ENCODE measurements around the gene CNGA2.
"Not testable (repeated sequence)": the region's sequence is repeated elsewhere in the genome, so short reads cannot be mapped to it uniquely, and the experiment has no call there.

Gene CNGA2

DNA sequence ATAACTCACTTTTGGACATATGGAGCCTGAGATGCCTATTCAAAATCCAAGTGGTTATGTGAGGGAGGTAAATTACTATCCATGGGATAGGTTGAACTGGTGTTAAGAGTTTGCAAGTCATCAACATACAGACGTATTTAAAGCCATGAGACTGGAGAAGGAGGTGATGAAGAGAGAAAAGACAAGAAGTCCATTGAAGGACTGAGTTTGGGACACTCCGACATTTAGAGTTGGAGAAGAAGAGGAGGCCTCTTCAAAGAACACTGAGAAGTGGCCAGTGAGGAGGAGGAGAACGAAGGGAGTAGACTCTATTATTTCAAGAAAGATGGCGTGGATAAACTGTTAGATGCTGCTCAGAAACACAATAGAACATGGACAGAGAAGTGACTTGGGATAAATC lies at the start of gene CNGA2:
CNGA2 (plus strand) TSS at position 301 of the 400 bp plus-strand sequence. CDS start 3,738 bp downstream, outside the sequence.
- no peak for DNase-seq

GRCh38 chrX:151687635-151688034 lies 46.9 kb upstream of the CNGA2 start:
- no peak for DNase-seq

GRCh38 chrX:151688695-151689094 lies 45.9 kb upstream of the CNGA2 start:
- DNase-seq, result no peak

DNA sequence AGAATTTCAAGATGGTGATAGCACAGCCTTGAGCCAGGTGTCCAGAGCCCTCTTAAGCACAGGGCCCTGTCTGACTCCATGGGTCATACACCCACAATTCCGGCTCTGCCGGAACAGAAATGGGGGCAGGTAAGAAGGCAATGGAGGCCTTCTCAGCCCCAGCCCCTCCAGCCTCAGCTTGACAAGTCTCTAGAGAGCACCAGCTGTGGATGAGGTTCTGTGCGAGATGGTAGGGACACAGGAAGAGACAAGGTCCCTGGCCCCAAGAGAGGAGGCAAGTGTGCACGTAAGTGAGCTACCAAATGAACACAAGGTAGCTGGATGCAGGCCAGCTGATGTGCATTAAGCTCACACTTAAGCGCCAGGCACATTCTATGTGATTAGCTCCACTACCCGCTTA lies 41.7 kb upstream of the CNGA2 start:
- no peak for DNase-seq

- no peak for DNase-seq
Measured at GRCh38 chrX:151694121-151694520, 40.4 kb upstream of the CNGA2 start.

DNA sequence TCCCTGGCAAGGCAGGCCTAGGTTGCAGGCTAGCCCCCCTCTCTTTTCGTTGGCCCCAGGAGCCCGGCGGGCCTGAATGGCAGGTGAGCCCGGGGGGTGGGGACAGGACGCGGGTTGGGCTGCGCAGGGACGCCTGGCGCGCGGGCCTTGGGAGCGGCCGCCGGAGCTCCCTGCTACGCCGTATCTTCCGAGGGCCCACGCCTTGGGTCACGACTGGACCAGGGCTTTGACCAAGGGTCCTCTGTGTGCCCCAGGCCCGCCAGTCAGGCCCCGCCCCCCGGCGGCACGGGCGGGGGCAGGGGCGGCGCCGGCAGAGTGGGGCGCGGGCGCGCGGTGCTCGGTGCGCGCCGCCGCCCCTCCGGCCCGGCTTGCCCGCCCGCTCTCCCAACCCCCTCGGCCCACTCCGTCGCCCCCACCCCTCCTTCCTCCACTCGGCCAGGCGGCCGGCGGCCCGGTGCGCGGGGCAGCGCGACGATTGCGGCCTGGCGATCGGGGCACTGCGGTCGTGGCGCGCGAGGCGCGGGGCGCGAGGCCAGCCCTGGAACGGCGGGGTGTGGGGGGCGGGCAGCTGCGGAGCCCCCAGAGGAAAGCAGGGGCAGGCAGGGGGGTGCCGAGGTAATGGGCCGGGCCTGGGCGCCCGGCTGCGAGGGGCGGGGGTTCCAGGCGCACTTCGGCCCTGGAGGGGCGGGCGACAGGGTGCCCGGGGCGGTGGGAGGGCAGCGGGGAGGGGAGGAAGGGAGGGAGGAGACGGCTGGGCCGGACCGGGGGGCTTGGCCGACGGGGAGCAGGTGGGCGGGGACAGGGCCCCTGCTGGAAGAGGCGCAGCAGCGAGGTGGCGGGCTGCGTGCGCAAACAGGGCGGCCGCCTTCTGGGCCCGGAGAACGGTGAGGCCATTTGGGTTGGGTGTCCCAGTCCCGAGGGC lies 39.6 kb upstream of the CNGA2 start, which contains the start of gene PRRG3:
PRRG3 (plus strand) TSS at position 798 of the 922 bp plus-strand sequence. CDS start 3,357 bp downstream, outside the sequence.
- no peak for DNase-seq

GRCh38 chrX:151695583-151696340 lies 38.8 kb upstream of the CNGA2 start:
- no peak for DNase-seq

GRCh38 chrX:151697082-151697481 lies 37.5 kb upstream of the CNGA2 start:
- not testable (repeated sequence) for DNase-seq

DNA sequence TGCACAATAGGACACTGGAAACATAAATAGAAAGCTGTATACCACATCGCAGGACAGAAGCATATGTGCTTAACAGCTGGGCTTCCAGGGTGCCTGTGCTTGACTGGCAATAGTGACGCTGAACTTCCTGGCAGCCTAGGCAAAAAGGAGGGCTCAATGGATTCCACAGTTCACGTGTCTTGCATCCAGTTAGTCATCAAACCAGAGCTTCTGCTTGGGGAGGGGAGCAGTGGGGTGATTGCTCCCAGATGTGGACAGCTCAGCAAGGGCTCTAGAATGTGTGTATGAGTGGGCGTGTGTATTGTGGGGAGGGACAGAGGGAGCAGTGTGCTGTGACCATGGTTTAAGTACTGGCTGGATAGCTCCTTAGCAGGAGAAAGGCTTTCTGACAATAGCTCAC lies 37.0 kb upstream of the CNGA2 start:
- no peak for DNase-seq

DNA sequence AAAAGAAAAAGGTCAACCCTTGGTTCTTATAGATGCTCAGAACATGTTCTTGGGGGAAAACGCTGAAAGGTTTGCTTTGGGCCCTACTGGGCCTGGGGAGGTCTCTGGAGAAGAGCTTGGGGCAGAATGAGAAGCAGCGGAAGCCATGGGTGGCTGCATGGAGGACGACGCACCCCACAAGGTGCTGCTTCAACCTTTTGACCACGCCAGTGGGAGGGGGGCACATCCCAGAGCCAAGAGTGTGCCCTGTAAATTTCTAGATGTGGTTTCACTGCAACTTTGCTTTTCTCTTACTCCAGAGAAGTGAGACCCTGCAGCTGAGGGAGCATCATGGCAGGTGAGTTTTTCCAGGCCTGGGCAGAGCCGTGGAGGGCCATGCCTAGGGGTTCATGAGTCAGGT lies 36.1 kb upstream of the CNGA2 start:
- no peak for DNase-seq

DNA sequence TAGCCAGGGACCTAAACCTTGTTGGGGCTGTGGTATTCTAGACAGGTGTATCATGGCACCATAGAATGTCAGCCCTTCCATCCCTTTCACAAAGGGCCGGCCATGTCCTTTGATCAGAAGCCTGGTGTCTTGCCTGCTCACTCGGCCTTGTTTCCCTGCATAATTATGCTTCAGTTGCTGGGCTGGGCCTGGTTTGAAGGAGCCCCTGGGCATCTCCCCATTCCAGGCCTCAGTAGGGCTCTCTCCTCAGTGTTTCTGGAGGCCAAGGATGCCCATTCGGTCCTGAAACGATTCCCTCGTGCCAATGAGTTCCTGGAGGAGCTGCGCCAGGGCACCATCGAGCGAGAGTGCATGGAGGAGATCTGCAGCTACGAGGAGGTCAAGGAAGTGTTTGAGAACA lies 34.8 kb upstream of the CNGA2 start:
- no peak for DNase-seq

DNA sequence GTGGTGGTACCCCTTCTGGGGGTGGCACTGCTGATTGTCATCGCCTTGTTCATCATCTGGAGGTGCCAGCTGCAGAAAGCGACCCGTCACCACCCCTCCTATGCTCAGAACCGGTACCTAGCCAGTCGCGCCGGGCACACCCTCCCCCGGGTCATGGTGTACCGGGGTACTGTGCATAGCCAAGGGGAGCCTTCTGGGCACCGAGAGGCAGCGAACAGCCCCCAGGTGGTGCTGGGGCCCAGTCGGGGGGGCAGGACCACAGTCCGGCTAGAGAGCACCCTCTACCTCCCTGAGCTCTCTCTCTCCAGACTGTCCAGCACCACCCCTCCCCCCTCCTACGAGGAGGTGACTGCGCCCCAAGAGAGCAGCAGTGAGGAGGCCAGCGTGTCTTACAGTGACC lies 34.0 kb upstream of the CNGA2 start:
- DNase-seq, result no peak

GRCh38 chrX:151701071-151701470 lies 33.5 kb upstream of the CNGA2 start:
- DNase-seq, result no peak

DNA sequence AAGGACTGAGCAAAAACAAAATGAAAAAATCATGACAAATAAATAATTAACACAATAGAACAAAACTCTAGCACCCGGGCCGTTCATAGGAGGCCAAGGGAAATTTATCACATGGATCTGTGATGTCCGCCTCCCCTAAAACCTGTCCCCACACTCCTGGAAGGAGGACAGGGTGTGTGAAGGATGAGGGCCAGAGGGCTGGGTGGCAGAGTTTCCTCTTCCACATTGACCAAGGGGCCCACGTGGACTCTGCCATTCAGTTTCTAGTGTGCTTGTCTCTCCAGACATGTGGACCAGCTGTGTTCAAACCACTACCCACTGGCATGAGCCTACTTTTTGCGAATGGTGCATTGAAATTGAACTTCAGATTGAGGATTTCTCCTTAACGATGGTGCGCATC lies 33.0 kb upstream of the CNGA2 start:
- DNase-seq, result no peak

DNA sequence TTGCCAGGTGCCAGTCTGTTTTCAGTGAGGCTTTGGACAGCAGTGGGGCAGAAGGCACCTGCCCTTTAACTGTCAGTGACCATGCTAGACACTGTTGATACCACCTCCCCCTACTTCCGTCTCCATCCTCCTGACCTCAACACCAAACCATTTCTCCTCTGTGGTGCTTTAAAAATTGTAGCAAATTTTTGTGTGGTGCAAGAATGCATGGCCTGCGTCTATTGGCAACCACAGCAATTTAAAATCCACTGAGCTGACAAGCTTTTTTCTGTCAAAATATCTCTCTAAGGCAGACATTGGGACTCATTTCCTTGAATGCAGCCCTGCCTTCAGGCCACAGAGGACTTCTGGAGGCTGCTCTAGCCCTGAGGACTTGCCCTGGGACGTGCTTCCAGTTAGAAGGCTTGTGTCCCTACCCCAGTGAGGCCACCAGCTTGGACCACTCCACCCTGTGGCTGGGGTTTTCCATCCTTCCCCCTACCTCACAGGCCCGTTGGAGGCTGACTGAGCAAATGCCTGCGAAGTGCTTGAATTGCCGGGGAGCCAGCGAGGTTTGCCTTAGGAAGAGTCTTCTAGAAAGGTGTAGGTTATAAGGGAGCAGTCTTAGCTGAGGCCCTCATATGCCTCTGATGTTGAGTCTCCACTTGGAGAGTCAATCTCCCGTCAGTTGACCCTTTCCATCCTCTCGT lies 32.4 kb upstream of the CNGA2 start:
- DNase-seq, result no peak

- DNase-seq, result no peak
Measured at GRCh38 chrX:151702741-151703340, 31.7 kb upstream of the CNGA2 start.

- DNase-seq, result no peak
Measured at GRCh38 chrX:151703487-151703886, 31.1 kb upstream of the CNGA2 start.

DNA sequence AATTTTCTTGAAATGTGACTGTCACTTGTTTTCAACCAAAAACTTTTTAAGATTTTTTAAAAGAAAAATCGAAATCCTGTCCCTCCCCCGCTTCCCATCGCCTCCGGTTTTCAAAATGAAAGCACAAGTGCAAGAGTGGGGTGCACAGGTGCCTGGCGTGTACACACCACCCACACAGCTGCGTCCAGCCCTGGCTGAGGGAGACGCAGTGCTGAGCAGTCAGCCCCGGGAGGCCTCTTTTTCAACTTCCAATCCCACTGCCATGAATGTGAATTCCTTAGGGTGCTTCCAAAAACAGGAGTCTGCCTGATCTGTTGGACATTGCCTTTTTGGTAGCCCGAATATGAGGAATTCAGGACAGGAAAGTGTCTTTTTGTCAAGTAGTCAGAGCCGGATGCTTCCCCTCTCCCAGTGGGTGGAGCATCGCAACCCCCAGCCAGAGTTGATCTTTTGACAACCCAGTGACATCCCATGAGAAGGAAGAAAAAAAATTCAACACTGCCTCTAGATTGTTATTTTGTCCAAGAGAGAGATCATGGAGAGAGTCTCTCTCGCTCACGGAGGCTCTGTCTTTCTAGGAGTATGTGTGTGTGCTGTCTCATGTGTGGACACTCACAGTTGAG lies 30.4 kb upstream of the CNGA2 start:
- DNase-seq, result no peak

DNA sequence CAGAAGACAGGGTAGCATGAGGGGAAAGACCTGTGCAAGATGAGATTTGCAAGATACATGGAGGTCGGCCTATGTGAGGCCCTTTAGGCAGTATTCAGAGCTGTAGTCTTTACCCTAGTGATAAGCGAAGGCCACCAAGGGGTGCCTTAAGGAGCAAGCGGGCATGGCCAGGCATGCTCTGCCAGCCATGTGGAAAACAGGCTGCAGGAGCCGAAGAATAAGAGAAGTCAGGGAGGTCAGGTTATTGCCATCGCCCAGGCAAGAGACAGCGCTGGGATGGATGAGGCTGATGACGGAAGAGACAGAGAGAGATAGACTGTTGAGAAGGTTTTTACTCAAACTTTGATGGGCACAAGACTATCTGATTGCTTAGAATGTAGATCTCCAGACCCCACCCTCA lies 25.7 kb upstream of the CNGA2 start:
- DNase-seq, result no peak

- DNase-seq, result no peak
Measured at GRCh38 chrX:151710457-151710856, 24.1 kb upstream of the CNGA2 start.

- DNase-seq, result no peak
Measured at GRCh38 chrX:151711154-151711553, 23.4 kb upstream of the CNGA2 start.

GRCh38 chrX:151711787-151712186 lies 22.8 kb upstream of the CNGA2 start:
- no peak for DNase-seq
